ENCODE results near the gene CBX8. TPM values are rescaled to one million over a fixed set of nuclear protein-coding genes. Genes with fewer than 3 reads are reported as not detected.
A peak's percentile ranks its signal among the peaks of the same experiment; 100 is the strongest.

The CBX8 gene
- polyA plus RNA-seq, 1 experiment: 0.37 TPM

- ChIA-PET POLR2A (no interaction called here), CTCF (no interaction called here)
- Histone ChIP-seq H3K27me3 (ENCODE audit: control insufficient read depth, insufficient read depth, low read length) (peaks cover 96% of the 10 kb centered on the region), H3K27ac (ENCODE audit: low read depth, low read length) (no peak overlapping the region), H3K4me3 (ENCODE audit: low read depth, low read length) (no peak overlapping the region), H3K9me3 (ENCODE audit: control insufficient read depth, insufficient read depth, low read length) (peaks cover 16% of the 10 kb centered on the region)
- no peak for TF ChIP-seq CTCF (IDR thresholded peaks at IDR 0.05; ENCODE audit: low read depth, low read length)
- no peak for DNase-seq (ENCODE audit: low read depth, low spot score)
Observed at GRCh38 chr17:79804856-79805696, 8.2 kb upstream of the CBX8 start.

GRCh38 chr17:79803997-79804855 is 7.3 kb upstream of the CBX8 start:
- TF ChIP-seq CTCF (IDR thresholded peaks at IDR 0.05; ENCODE audit: low read depth, low read length): no peak
- Histone ChIP-seq H3K4me3 (ENCODE audit: low read depth, low read length) (peak overlapping the region; percentile 31; the same call in 1 of the 2 replicates), H3K27ac (ENCODE audit: low read depth, low read length) (no peak overlapping the region), H3K9me3 (ENCODE audit: control insufficient read depth, insufficient read depth, low read length) (peaks cover 16% of the 10 kb centered on the region), H3K27me3 (ENCODE audit: control insufficient read depth, insufficient read depth, low read length) (peaks cover 98% of the 10 kb centered on the region)
- POLR2A ChIA-PET: no interaction called here
- no peak for DNase-seq (ENCODE audit: low read depth, low spot score)
- CTCF ChIA-PET: interaction anchor here (0.7 kb wide), 1 partner anchor 40 kb away, joined by 3 read pairs; no protein-coding TSS in a partner anchor

- DNase-seq (ENCODE audit: low read depth, low spot score): no peak
- Histone ChIP-seq H3K9me3 (ENCODE audit: control insufficient read depth, insufficient read depth, low read length) (peaks cover 16% of the 10 kb centered on the region), H3K4me3 (ENCODE audit: low read depth, low read length) (no peak overlapping the region), H3K27ac (ENCODE audit: low read depth, low read length) (no peak overlapping the region), H3K27me3 (ENCODE audit: control insufficient read depth, insufficient read depth, low read length) (peaks cover 98% of the 10 kb centered on the region)
- ChIA-PET POLR2A (no interaction called here), CTCF (interaction anchor here (0.7 kb wide), 1 partner anchor 41 kb away, joined by 3 read pairs; no protein-coding TSS in a partner anchor)
- no peak for TF ChIP-seq CTCF (IDR thresholded peaks at IDR 0.05; ENCODE audit: low read depth, low read length)
Observed at GRCh38 chr17:79803421-79803996, 6.6 kb upstream of the CBX8 start.

- H3K27ac ChIP-seq (ENCODE audit: low read depth, low read length): no peak overlapping the region
- H3K9me3 ChIP-seq (ENCODE audit: control insufficient read depth, insufficient read depth, low read length): peaks cover 16% of the 10 kb centered on the region
- ChIA-PET POLR2A (no interaction called here), CTCF (no interaction called here)
- H3K4me3 ChIP-seq (ENCODE audit: low read depth, low read length): no peak overlapping the region
- no peak for DNase-seq (ENCODE audit: low read depth, low spot score)
- TF ChIP-seq CTCF (IDR thresholded peaks at IDR 0.05; ENCODE audit: low read depth, low read length): no peak
- H3K27me3 ChIP-seq (ENCODE audit: control insufficient read depth, insufficient read depth, low read length): peaks cover 98% of the 10 kb centered on the region
Observed at GRCh38 chr17:79802736-79803420, 6.0 kb upstream of the CBX8 start.
